Measurements from ENCODE around the gene INTS4.

The INTS4 gene

DNA sequence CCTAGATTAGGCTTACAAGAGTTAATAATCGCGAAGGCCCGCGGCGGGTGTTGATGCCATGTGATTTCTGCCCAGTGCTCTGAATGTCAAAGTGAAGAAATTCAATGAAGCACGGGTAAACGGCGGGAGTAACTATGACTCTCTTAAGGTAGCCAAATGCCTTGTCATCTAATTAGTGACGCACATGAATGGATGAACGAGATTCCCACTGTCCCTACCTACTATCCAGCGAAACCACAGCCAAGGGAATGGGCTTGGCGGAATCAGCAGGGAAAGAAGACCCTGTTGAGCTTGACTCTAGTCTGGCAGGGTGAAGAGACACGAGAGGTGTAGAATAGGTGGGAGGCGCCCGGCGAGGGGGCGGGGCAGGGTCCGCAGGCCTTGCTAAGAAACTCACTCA lies 108.1 kb downstream of the INTS4 start:
- Histone ChIP-seq H3K9ac (ENCODE audit: low read depth, low read length, poor library complexity, severe bottlenecking) (no peak overlapping the region), H2AFZ (ENCODE audit: low read length) (no peak overlapping the region), H3K4me2 (ENCODE audit: low read depth, low read length, poor library complexity, severe bottlenecking) (no peak overlapping the region), H3K4me1 (ENCODE audit: insufficient read depth, low read length, poor library complexity, severe bottlenecking) (no peaks in the 10 kb centered on the region), H3K4me3 (ENCODE audit: low read length, poor library complexity, severe bottlenecking) (no peak overlapping the region), H3K9me3 (ENCODE audit: insufficient read depth, low read depth, low read length) (no peaks in the 10 kb centered on the region), H3F3A (ENCODE audit: low read depth) (no peaks in the 10 kb centered on the region), H3K27me3 (ENCODE audit: insufficient read depth, low read length, poor library complexity, severe bottlenecking) (no peaks in the 10 kb centered on the region), H3K79me2 (ENCODE audit: insufficient read depth, low read length) (no peaks in the 10 kb centered on the region), H3K9me2 (replicated peaks; ENCODE audit: low read depth, low read length) (no peaks in the 10 kb centered on the region), H4K20me1 (ENCODE audit: insufficient read depth, low read length, poor library complexity, severe bottlenecking) (no peaks in the 10 kb centered on the region), H3K36me3 (ENCODE audit: insufficient read depth, low read length) (peaks cover 39% of the 10 kb centered on the region; the same call in 1 of the 2 replicates)
- TF ChIP-seq CTCF (conservative IDR thresholded peaks at IDR 0.05; ENCODE audit: low read length) (no peak), EZH2phosphoT487 (IDR thresholded peaks at IDR 0.05; ENCODE audit: borderline replicate concordance) (no peak)

DNA sequence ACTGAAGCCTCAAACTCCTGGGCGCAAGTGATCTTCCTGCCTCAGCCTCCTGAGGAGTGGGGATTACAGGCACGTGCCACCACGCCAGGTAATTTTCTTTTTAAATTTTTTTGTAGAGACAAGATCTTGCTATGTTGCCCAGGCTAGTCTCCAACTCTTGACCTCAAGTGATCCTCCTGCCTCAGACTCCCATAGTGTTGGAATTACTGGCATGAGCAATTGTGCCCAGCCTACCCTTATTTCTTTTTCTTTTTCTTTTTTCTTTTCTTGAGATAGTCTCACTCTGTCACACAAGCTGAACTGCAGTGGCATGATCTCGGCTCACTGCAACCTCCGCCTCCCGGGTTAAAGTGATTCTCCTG lies 109.7 kb downstream of the INTS4 start:
- Histone ChIP-seq H4K20me1 (ENCODE audit: insufficient read depth, low read length, poor library complexity, severe bottlenecking) (no peaks in the 10 kb centered on the region), H3K27me3 (ENCODE audit: insufficient read depth, low read length, poor library complexity, severe bottlenecking) (no peaks in the 10 kb centered on the region), H3K4me3 (ENCODE audit: low read length, poor library complexity, severe bottlenecking) (no peak overlapping the region), H3K9ac (ENCODE audit: low read depth, low read length, poor library complexity, severe bottlenecking) (no peak overlapping the region), H3K9me3 (ENCODE audit: insufficient read depth, low read depth, low read length) (no peaks in the 10 kb centered on the region), H3K4me1 (ENCODE audit: insufficient read depth, low read length, poor library complexity, severe bottlenecking) (peaks cover 7% of the 10 kb centered on the region), H3K9me2 (replicated peaks; ENCODE audit: low read depth, low read length) (no peaks in the 10 kb centered on the region), H3K4me2 (ENCODE audit: low read depth, low read length, poor library complexity, severe bottlenecking) (no peak overlapping the region), H2AFZ (ENCODE audit: low read length) (no peak overlapping the region), H3F3A (ENCODE audit: low read depth) (no peaks in the 10 kb centered on the region), H3K36me3 (ENCODE audit: insufficient read depth, low read length) (peaks cover 43% of the 10 kb centered on the region; the same call in 1 of the 2 replicates), H3K79me2 (ENCODE audit: insufficient read depth, low read length) (no peaks in the 10 kb centered on the region)
- no peak for TF ChIP-seq EZH2phosphoT487 (IDR thresholded peaks at IDR 0.05; ENCODE audit: borderline replicate concordance)
- TF ChIP-seq CTCF (conservative IDR thresholded peaks at IDR 0.05; ENCODE audit: low read length): no peak

GRCh38 chr11:77884186-77884828 lies 110.2 kb downstream of the INTS4 start:
- TF ChIP-seq EZH2phosphoT487 (IDR thresholded peaks at IDR 0.05; ENCODE audit: borderline replicate concordance) (no peak), CTCF (conservative IDR thresholded peaks at IDR 0.05; ENCODE audit: low read length) (no peak)
- Histone ChIP-seq H3K9me3 (ENCODE audit: insufficient read depth, low read depth, low read length) (no peaks in the 10 kb centered on the region), H3K4me3 (ENCODE audit: low read length, poor library complexity, severe bottlenecking) (no peak overlapping the region), H3F3A (ENCODE audit: low read depth) (no peaks in the 10 kb centered on the region), H3K27me3 (ENCODE audit: insufficient read depth, low read length, poor library complexity, severe bottlenecking) (no peaks in the 10 kb centered on the region), H3K79me2 (ENCODE audit: insufficient read depth, low read length) (no peaks in the 10 kb centered on the region), H3K4me2 (ENCODE audit: low read depth, low read length, poor library complexity, severe bottlenecking) (no peak overlapping the region), H3K9me2 (replicated peaks; ENCODE audit: low read depth, low read length) (no peaks in the 10 kb centered on the region), H3K4me1 (ENCODE audit: insufficient read depth, low read length, poor library complexity, severe bottlenecking) (peaks cover 12% of the 10 kb centered on the region), H2AFZ (ENCODE audit: low read length) (no peak overlapping the region), H3K36me3 (ENCODE audit: insufficient read depth, low read length) (peaks cover 40% of the 10 kb centered on the region; the same call in 1 of the 2 replicates), H3K9ac (ENCODE audit: low read depth, low read length, poor library complexity, severe bottlenecking) (no peak overlapping the region), H4K20me1 (ENCODE audit: insufficient read depth, low read length, poor library complexity, severe bottlenecking) (no peaks in the 10 kb centered on the region)

All from Loucy (cell line).